Pancreas (tissue), 10 donors: ENCODE data around the gene FAM53C. TPM values are rescaled to one million over a fixed set of nuclear protein-coding genes. Genes with fewer than 3 reads are reported as not detected.

ENCODE experiments used
- ATAC-seq, 4 donors: fragments of 200-7000 bp; cut with Tn5 transposase; one replicate each; pipeline versions ENCODE4 v1.8.0 to v1.9.1; 2020; ENCODE audit warnings: mild to moderate bottlenecking in 4 of 4, moderate library complexity in 4 of 4
- DNase-seq, 6 donors: peaks; one replicate each; pipeline ENCODE4 v3.0.0-alpha.2; 2020
- FAIRE-seq: peaks from 2 replicates; lab custom pipeline; 2012; peaks lifted over from hg19 to GRCh38; lab: Jason Lieb, UNC
- H3K27ac ChIP-seq, 4 donors: fragments of 200-600 bp; sonication (generic); 1 replicate in 3 of 4; 2 replicates in 1 of 4; pipeline versions ENCODE4 v1.5.0 to v1.8.0; 2020
- H3K27me3 ChIP-seq, 4 donors: fragments of 200-600 bp; one replicate each; pipeline ENCODE4 v1.8.0; 2021
- H3K36me3 ChIP-seq, 3 donors: fragments of 200-600 bp; sonication (generic) in 1 of 3; one replicate each; pipeline versions ENCODE4 v1.5.0 to v1.8.0; 2020 to 2021
- H3K4me1 ChIP-seq, 3 donors: fragments of 200-600 bp; one replicate each; pipeline ENCODE4 v1.8.0; 2021
- H3K4me3 ChIP-seq, 4 donors: fragments of 200-600 bp; sonication (generic) in 2 of 4; one replicate each; pipeline versions ENCODE4 v1.5.0 to v1.8.0; 2020 to 2021
- H3K9me3 ChIP-seq, 4 donors: fragments of 200-600 bp; one replicate each; pipeline ENCODE4 v1.8.0; 2021
- CTCF ChIP-seq, 4 donors: fragments of 200-600 bp; sonication (generic) in 3 of 4; IDR thresholded peaks; one replicate each; pipeline versions ENCODE4 v1.5.0 to v1.8.0; 2021; ENCODE audit warnings: antibody characterized with exemption in 4 of 4
- WGBS, 2 donors: extraction: QIAGEN DNeasy Blood & Tissue Kit; methylation state at CpG; one replicate each; pipeline ENCODE4 v1.1.7; 2013; 5-methylcytosine and 5-hydroxymethylcytosine counted together
- intact Hi-C, 3 donors: fragments of 100-400 bp; cut with DNase I; formaldehyde crosslinking; loops; one replicate each; pipeline versions ENCODE4 v1.11.1 to v1.14.2; 2022
- polyA plus RNA-seq, 2 donors: library from polyadenylated mRNA; stranded (reverse); fragments of 200-250 nt; gene quantifications; one replicate each; pipeline ENCODE4 v1.2.3, GENCODE V29; 2013
- total RNA-seq, 6 donors: library from RNA; stranded (reverse); fragmentation: NEBNext Ultra II Directional in 4 of 6; extraction: Animal tissue kit (Norgen Biotek cat#: 25700) in 4 of 6; gene quantifications; one replicate each; pipeline versions ENCODE4 v1.2.1 to v1.2.4, GENCODE V29; 2021 to 2023
- donor health status: healthy with polysubstance abuse.
- donor health status: DM: no; HTN: no; CAD: no; lungs with moderate emphysema.
- donor health status: DM: no; HTN: no; CAD: no.
- donor health status: control.
- donor health status: control.
- donor health status: Bipolar disorder and iron deficiency.
- donor health status: DM: yes; HTN: yes; CAD: no.
- donor health status: DM: no; HTN: no; CAD: no.
- donor health status: DM: no; HTN: no; CAD: no.
- donor health status: DM: yes; HTN: yes; CAD: no.

Gene FAM53C
- total and polyA plus RNA-seq, 8 donors = 13.0 to 18.9 (median 16.3) TPM

DNA sequence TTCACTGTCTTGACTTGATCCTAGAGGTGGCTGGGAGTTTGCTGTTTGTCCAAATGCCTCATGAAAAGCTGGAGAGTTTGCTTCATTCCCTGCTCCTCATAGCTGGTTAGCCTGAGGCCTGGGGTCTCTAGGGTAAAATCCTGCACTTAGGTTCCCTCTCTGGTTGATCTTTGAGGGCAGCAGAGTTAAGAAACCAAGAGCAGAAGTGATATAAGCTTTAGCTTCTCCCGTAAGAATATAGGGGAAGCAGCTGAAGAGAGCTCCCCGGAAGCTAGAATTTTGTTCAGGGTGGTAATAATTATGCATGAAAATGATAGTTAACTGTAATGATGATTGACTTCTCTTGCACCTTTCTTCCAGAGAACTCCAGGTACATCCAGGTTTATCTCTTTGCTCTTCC lies 1.4 kb downstream of the FAM53C start:
- peaks cover 0 to 17% (median 5%) of the 10 kb centered on the region in 3 donors for H3K4me1 ChIP-seq
- ATAC-seq (no peak), FAIRE-seq (no peak), DNase-seq (no peak)
- intact Hi-C loops = no loop called here
- 35 to 55% methylated on average over 2 of the region's 2 CpGs for WGBS, 2 donors
- no peaks in the 10 kb centered on the region for H3K27me3 ChIP-seq
- H3K36me3 ChIP-seq = peaks cover 0 to 32% (median 7%) of the 10 kb centered on the region in 3 donors
- peak overlapping the region in 2 of 4 donors; percentile 98 to 99 for H3K27ac ChIP-seq
- no peak for TF ChIP-seq CTCF (IDR thresholded peaks at IDR 0.05)
- H3K4me3 ChIP-seq = peak overlapping the region; percentile 61 to 95 (median 90)
- no peaks in the 10 kb centered on the region for H3K9me3 ChIP-seq

GRCh38 chr5:138340008-138340407 lies 1.9 kb downstream of the FAM53C start:
- FAIRE-seq (no peak), ATAC-seq (no peak), DNase-seq (no peak)
- intact Hi-C loops = no loop called here
- no peaks in the 10 kb centered on the region for H3K9me3 ChIP-seq
- peaks cover 0 to 17% (median 5%) of the 10 kb centered on the region in 3 donors for H3K4me1 ChIP-seq
- H3K4me3 ChIP-seq = peak overlapping the region in 2 of 4 donors; percentile 87 to 93
- WGBS, 2 donors = 53 to 70% methylated on average over 3 of the region's 3 CpGs
- no peak for TF ChIP-seq CTCF (IDR thresholded peaks at IDR 0.05)
- peaks cover 2 to 37% (median 8%) of the 10 kb centered on the region in 3 donors for H3K36me3 ChIP-seq
- H3K27me3 ChIP-seq = no peaks in the 10 kb centered on the region
- H3K27ac ChIP-seq = no peak overlapping the region

DNA sequence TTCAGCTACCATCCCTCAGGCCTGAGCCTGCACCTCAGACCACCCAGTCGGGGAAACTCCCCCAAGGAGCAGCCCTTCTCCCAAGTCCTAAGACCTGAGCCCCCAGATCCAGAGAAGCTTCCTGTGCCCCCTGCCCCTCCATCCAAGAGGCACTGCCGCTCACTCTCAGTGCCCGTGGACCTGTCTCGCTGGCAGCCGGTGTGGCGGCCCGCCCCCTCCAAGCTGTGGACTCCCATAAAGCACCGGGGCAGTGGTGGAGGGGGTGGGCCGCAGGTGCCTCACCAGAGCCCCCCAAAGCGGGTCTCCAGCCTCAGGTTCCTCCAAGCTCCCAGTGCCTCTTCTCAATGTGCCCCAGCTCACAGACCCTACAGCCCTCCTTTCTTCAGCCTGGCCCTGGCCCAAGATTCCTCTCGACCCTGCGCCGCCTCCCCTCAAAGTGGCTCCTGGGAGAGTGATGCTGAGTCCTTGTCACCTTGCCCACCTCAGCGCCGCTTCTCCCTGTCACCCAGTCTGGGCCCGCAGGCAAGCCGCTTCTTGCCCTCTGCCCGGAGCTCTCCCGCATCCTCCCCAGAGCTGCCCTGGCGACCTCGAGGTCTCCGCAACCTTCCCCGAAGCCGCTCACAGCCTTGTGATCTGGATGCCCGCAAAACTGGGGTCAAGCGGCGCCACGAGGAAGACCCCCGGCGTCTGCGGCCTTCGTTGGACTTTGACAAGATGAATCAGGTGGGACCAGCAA lies 7.0 kb downstream of the FAM53C start:
- Histone ChIP-seq H3K4me1 (peaks cover 0 to 8% (median 3%) of the 10 kb centered on the region in 3 donors), H3K9me3 (no peaks in the 10 kb centered on the region), H3K27me3 (no peaks in the 10 kb centered on the region), H3K27ac (no peak overlapping the region), H3K36me3 (peaks cover 7 to 72% (median 30%) of the 10 kb centered on the region in 3 donors), H3K4me3 (no peak overlapping the region)
- peak in 2 of 6 donors; percentile 30 to 68 for DNase-seq
- intact Hi-C loops = no loop called here
- 96 to 97% methylated on average over 32 of the region's 32 CpGs for WGBS, 2 donors
- peak in 1 of 4 donors; percentile 13 for ATAC-seq
- no peak for TF ChIP-seq CTCF (IDR thresholded peaks at IDR 0.05)
- no peak for FAIRE-seq

DNA sequence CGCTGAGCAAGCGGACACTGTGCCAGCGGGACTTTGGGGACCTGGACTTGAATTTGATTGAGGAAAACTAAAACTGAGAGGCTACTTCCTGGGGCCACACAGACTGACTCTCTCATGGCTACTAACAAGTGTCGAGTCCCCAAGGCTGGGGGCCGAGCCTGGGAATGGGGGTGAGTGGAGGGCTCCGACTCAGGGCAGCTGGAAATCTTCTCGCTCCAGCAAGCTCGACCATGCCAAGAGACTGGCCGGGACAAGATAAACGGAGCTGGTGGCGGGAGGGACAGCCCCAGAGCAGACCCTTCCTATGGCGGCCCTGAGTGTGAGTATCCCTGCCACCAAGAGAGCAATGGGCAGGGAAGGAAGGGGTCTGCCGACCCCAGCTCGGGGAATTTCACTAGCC lies 8.8 kb downstream of the FAM53C start:
- Histone ChIP-seq H3K9me3 (no peaks in the 10 kb centered on the region), H3K27ac (no peak overlapping the region), H3K4me1 (no peaks in the 10 kb centered on the region), H3K4me3 (no peak overlapping the region), H3K27me3 (no peaks in the 10 kb centered on the region), H3K36me3 (peaks cover 7 to 64% (median 27%) of the 10 kb centered on the region in 3 donors)
- WGBS, 2 donors = 89% methylated on average over 14 of the region's 14 CpGs
- FAIRE-seq = no peak
- no peak for ATAC-seq
- no peak for TF ChIP-seq CTCF (IDR thresholded peaks at IDR 0.05)
- intact Hi-C loops = no loop called here
- DNase-seq = peak in 1 of 6 donors; percentile 67
